HG02970 (cell line): Measurements from ENCODE around the gene RSPO4.

Source experiments
- ATAC-seq: cut with Tn5 transposase; IDR thresholded peaks from one replicate; pipeline ENCODE4 v1.9.1; 2021; ENCODE audit warnings: mild to moderate bottlenecking, moderate library complexity, moderate number of reproducible peaks; ENCODE audit not compliant: unreplicated experiment, low FRiP score

RSPO4 gene

DNA sequence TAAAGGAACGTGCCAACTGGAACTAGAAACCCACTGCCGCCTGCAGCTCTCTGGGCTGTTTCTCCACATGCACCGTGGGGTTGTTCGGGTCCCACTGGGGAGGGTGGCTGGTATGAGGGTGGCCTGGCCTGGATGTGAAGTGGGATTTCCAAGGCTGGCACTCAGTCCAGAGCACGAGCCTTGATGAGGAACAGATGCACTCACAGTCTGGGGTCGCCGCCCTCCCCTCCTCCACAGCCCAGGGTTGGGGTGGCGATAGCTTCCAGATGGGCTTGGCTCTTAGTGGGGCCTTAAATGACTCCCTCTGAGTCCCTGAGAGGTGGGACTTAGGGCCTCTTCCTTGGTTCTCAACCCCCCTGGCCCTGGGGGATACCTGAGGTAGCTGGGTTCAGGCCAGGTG, 55.3 kb downstream of the RSPO4 start:
- ATAC-seq, result no peak

DNA sequence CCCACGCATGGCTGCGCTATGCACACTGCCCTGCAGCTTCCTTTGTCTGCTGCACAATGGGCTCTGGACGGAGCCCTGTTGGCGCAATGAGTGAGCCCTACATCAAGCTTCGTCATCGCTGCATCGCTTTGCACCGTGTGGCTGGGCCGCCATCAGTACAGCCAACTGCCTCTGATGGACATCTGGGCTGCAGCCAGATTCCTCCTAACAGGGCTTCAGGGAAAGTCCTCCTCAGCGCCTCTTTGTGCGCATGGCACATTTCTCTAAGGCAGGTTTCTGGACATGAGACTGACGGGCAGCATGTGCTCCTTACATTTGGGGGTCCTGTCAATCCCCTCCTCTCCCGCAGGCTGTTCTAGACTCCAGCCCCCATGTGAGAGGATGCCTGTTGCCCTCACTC, 56.3 kb downstream of the RSPO4 start:
- no peak for ATAC-seq

DNA sequence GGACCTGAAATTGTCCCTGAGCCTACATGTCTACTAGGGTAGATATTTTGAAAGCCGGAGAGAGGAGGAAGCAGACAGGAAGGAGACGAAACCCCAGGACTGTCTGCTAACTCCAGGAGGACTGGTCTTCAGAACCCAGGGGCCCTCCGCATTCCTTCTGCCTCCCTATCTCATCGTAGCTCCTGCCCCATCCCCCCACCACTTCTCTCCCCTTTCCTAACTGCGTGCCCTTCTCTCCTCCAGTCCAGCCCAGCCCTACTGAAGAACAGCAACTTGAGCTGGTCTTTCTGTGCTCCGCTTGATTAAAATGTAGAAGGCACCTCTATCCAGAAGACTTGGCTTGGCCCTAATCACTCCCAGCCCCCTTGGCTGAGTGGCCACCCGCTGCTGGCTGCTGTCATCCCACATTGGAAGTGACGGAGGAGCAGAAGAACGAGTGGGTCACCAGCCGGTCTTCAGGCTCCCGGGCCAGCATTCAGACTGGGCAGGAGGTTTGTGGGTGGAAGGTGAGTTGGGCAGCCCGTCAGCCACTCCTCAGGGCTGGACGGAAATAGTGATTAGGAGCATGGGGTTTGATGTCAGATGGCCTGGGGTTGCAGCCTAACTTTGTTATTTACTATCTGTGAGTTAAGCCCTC, 57.2 kb downstream of the RSPO4 start:
- no peak for ATAC-seq

DNA sequence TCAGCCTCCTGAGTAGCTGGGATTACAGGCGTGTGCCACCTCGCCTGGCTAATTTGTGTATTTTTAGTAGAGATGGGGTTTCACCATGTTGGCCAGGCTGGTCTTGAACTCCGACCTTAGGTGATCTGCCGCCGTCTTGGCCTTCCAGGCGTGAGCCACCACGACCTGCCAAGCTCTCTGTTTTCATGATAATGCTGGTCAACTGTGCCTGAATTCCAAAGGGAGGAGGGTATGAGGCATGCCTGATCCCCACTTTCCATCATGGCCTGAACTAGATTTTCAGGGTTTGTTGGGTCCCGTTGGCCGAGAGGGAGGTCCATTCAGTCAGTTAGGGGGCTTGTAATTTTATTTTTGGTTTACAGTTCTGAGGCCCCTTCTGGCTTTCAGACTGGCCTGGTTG, 58.0 kb downstream of the RSPO4 start:
- no peak for ATAC-seq

DNA sequence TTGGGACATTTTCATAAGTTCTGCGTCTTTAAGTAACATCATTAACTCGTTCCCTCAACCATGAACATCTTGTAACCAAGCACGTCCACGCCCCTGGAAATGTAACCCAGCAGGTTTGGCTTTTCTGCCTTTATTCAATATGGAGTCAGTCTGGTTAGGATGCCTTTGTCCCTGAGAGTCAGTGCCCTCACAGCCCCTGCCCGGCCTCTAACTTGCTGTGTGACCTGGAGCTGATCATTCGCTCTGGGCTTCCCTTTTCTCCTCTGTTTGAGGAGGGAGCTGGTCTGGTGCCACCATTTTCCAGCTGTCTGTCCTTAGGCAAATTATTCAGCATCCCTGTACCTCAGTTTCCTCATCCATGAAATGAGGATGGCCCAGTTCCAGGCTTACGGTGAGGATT, 59.5 kb downstream of the RSPO4 start:
- ATAC-seq, result no peak

DNA sequence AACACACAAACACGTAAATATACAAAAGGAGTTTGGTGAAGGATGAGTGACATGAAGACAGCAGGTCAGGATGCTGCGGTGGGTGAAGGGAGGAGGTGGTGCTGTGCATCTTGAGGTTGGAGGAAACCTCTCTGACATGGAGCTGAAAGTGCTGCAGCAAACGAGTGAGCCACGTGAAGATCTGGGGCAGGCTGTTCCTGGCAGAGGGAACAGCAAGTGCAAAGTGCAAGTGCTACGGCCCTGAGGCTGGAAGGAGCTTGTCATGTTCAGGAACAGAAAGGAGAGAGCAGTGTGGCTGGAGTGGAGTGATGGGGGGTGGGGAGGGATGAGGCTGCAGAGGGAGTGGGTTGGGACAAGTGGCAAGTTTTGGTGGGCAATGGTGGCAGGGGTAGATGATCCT, 61.2 kb downstream of the RSPO4 start:
- no peak for ATAC-seq

DNA sequence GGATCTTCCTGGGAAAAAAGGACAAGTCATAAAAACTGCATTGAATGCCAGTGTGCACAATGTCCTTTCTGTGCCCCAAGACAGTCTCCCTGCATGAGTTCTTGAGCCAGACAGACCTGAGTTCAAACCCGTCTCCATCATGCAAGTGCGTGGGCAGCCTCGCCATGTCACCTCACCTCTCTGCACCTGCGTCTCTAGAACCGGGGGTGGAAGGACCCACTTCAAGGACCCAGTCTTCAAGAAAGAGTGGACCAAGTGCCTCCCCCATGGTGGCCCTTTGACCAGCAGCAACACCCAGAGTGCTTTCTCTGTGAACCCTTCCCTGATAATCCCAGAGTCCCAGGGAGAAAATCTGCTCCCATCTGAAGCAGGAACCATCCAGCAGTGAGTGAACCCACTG, 62.5 kb downstream of the RSPO4 start:
- ATAC-seq, result no peak

DNA sequence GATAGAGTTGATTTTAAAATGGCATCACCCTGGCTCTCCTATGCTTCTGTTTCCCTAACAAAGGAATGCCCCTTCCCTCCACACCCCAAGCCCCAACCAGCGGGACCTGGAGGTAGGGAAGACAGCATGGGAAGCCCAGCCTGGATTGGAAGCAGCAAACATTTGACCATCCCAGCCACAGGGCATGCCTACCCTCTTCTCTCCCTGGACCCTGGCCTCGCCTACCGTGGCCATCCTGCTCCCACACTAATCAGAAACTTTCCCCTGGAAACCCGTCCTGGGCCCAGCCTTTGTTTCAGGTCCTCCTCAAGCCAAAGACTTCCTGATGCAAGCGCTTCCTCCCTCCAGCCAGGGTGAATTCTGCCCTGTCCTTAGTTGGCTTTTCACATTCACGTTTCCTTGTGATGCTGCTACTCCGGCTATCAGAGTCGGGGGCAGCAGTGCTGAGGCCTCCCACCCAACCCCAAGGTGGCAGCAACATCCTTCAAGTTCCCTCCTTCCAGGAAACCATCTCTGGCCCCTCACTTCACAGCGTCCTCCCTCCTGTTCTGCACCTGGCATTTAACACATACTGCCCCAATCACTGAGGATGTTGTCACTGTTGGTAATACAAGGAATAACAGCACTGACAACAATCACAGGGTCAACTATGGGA, 67.8 kb downstream of the RSPO4 start:
- ATAC-seq, result no peak

DNA sequence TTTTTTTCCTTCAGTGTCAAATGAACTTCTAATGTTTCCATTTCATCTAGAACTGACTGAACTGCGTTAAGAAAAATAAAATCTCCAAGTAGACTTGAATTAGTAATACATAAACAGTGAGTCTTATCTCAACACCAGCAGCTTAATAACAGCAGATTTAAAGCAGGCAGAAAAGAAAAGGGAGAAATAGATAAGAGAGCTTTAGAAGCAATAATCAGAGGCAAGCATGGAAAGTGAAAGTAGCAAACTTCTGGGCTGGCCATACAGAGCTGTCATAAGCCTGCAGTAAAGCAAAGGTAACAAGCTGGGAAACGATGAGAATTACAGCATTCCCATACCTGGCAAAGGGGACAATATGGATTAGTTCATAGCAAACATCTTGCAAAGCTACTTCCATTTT, 69.1 kb downstream of the RSPO4 start:
- ATAC-seq, result no peak

DNA sequence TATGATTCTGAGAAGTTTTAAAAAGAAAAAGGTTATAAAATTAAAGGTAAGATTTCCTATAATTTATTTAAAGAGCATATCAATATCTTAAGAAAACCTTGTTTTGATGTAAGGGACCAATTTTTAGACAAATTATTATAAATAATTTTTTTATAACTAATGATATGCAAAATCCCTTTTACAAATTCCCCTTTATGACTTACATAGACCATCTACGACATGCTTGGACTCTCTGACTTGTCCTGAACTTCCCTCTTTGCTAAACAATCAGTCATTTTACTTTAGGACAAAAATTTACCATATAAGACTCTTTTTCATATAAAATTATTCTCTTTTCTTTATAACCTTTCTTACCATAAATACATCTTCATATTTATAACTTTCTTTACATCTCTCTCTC, 70.7 kb downstream of the RSPO4 start:
- no peak for ATAC-seq

DNA sequence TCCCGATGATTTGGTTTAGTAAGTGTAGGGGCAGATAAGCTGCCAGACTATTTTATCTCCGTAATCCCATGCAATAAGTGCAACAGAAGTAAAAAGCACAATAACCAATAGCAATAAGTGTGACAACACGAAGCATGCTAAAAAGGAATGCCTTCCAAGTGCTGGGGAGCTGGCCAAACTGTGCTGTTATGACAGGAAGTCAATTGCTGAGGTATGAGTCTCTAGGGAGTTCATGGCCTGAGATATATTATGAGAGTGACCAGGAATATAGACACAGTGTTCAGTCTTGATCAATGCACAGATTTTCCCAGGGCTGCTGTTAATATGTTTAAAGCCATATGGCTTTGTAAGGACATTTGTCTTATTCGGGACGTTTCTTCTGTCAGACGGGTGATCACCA, 75.4 kb downstream of the RSPO4 start:
- no peak for ATAC-seq

DNA sequence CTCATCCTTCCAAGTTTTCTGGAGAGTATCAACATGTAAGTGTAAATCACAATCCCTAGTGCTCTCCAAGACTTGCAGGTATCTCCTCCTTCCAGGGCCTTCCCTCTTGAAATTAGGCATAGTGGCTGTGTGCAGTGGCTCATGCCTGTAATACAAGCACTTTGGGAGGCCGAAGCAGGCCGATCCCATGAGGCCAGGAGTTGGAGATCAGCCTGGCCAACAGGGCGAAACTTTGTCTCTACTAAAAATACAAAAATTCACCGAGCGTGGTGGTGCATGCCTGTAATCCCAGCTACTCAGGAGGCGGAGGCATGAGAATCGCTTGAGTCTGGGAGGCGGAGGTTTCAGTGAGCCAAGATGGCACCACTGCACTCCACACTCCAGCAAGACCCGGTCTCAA, 76.6 kb downstream of the RSPO4 start:
- ATAC-seq, result no peak

DNA sequence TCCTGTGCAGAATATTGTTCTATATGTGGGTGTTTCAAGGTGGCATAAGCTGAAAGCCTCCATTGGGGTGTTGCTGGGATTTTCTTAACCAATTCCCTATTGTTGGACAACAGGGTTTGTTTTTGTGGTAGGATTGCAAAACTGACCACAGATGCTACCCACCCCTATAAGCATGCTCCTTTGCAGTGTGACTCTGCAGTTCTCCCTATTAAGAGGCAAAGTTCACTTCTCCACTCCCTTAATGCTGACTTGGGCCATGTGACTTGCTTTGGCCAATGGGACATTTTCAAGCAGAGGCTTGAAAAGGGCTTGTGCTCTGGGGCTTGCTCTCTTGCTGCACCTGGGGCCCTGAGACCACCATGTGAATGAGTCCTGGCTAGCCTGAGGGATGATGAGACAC, 77.5 kb downstream of the RSPO4 start:
- ATAC-seq, result no peak

DNA sequence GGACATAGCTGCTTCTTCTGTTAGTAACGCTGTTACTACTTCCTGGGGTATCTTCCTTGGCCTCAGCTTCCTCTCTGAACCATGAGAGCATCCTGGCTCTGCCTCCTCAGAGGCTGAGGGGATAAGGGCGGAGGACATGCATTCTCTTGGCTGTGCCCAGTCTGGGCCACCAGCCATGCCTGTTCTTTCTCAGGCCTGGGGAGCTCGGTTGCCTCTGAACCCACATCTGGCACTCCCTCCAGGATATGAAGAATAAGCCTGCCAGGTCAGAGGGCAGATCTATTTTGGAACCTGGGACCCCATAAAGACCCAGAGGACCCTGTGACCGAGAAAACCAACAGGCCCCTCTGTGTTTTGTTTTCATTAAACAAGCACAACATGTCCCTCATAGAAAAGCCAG, 79.3 kb downstream of the RSPO4 start:
- no peak for ATAC-seq

DNA sequence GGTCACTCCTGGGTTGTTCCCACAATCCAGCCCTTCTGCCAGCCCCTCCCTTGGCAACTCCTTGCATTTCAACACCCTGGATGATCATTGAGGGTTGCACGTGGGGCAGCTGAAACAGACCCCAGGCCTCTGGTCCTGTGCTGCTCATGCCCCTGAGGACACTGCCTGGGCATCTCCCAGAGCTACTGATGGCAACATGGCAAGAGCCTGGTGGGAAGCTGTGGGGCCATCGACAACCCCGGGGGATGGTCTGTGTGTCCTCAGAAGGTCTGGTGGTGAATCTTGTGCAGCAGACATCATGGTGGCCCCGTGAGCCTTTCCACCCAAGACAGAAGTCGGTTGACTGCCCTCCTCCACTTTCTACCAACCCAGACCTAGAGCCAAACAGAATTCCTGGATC, 81.0 kb downstream of the RSPO4 start:
- no peak for ATAC-seq

DNA sequence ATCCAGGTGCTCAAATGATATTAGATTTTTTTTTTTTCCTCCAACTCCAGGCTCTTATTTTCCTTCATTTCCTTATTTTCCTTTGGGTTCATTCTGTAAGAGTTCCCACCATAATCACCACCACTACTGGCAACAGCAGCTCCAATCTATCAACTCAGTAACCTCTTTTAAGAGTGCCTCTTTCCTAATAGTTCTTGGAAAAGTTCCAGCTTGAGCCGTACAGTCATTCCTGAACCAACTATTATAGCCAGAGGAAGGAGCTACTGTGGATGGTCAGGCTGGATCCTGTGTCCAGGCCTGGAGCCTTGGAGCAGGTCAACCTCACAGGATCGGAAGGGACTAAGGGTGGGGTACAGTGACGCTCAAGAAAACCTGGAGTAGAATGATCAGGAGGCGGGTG, 81.8 kb downstream of the RSPO4 start:
- ATAC-seq, result no peak

DNA sequence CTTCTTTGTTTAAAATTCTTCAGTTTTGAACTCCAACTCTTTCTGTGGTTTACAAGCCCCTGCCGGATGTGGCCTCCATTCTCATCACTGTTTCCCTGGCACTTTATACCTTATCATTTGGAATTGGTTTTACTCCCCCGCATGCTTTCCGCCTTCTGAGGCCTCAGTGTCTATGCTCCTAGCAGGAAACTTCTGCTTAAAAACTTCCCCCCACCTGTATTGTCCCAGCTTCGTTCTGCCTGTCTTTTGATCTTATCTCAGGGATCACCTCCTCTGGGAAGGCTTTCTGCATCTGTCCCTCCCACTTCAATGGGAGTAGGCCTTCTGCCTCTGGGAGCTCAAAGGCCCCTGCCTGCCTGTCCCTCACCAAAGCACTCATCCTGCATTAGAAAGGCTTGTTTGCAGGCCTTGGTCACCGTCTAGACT, 82.6 kb downstream of the RSPO4 start:
- ATAC-seq, result no peak

DNA sequence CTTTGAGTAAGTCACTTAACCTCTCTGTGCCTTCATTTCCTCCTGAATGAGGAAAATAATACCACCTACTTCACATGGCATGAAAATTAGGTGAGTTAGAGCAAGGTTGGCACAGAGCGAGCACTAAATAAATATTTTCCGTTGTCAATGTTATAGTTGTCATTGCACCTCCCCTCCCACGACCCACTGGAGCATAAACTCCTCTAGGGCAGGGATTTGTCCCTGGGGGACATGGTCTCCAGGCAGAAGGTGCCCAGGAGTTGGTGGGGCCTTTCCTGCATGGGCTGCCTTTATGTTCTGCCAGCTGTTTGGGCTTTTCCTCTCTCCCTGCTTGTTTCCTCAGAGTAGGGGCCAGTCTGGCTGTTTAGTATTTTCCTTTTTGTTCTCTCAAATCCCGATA, 84.7 kb downstream of the RSPO4 start:
- ATAC-seq, result no peak

DNA sequence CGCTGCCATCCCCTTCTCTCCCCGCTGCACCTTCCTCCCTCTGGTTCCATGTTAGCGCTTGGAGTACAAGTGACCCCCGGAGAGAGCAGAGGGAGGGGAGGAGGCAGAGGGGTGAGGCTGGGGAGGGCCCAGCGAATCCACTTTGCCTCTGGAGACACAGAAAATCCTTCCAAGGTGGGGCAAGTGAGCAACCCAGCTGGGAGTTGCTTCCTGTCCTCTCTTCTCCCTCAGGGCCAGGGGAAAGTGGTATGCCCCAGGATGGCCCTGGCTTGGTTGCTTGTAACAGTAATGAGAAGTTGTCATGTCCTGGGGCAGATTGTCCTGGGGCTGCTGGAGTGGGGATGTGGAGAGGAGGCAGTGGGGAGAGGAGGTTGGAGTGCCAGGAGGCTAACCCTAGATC, 85.3 kb downstream of the RSPO4 start:
- ATAC-seq, result no peak

DNA sequence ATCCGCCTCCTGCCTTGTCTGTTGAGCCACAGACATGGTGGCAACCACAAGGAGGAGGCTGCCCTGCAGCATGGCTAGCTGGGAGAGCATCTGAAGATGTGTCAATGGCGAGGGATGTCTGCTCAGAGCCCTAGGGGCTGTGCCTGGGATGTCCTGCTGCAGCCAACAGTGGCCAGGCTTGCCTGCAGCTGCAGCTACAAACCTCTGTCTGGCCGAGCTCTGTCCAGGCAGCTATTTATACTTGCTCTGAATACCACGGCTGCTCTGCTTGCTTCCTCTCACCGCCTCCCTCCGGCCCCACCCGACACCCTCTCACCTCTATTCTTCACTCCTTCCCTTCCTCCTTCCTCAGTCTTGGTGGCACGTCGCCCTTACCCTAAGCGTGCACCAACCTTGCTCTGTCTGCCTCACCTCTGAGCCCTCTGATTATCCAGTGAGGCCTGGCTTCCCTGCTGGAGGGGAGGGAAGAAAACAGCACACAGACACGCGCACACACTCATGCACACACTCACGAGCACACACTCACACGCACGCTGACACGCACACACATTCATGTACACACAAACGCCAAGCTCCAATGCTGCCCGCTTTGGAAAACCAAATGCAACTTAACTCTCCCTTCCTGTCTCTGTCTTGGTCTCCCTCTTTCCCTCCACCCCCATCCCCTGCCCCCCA, 85.8 kb downstream of the RSPO4 start, which contains the start of gene ANGPT4:
Gene ANGPT4, minus strand, starts transcription at position 210 of the 675 bp plus-strand sequence. Its CDS starts 120 bp downstream, at position 90.
- ATAC-seq, result no peak

DNA sequence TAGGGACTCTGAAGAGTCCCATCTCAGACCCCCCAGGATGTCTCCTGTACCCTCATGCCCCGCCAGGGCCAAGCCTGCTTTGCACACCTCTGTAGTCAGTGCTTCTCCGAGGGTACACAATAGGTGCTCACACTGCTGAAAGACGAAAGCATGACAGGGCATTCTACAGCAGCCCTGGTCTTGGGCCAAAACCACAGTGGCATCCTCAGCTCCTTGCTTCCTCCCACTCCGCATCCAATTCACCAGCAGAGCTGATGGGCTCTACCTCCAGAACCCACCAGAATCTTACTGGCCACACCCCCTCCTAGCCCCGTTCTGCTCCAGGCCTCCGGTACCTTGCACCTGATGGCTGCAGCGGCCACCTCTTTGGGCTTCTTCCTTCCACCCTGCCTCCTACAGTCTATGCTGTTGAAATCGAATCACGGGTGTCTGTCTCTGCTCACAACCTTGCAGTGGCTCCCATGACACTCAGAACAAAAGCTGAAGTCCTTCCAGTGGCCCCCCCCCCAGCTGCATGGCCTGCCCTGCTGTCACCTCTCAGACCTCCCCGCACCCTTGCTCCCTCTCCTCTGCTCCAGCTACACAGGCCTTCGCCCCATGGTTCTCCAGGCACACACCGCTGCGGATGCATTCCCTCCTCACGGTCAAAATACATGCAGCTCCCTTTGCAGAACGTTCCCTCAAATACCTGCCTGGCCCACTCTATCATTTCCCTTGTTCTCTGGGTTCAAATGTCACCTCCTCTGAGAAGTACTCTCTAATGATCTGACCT, 87.2 kb downstream of the RSPO4 start:
- no peak for ATAC-seq
